ENCODE measurements around the gene SLC15A4. TPM values are rescaled to one million over a fixed set of nuclear protein-coding genes. Genes with fewer than 3 reads are reported as not detected.

Gene SLC15A4
- total and polyA plus RNA-seq, 5 donors from 2014 or later: 1.7 to 12.4 (median 3.1) TPM

- peaks cover 8 to 70% (median 50%) of the 10 kb centered on the region in 4 donors for H3K4me1 Mint-ChIP-seq
- no peak overlapping the region for H3K4me3 Mint-ChIP-seq
- Histone ChIP-seq H3K27ac (ENCODE audit: insufficient read depth, low read length, poor library complexity, severe bottlenecking) (no peak overlapping the region), H3K36me3 (ENCODE audit: control insufficient read depth, insufficient read depth, low read length) (peaks cover 18% of the 10 kb centered on the region), H3K4me1 (ENCODE audit: control insufficient read depth, insufficient read depth, low read length, poor library complexity, severe bottlenecking) (peaks cover 15% of the 10 kb centered on the region), H3K27me3 (ENCODE audit: control insufficient read depth, insufficient read depth, low read length) (no peaks in the 10 kb centered on the region), H3K4me3 (ENCODE audit: low read depth, low read length) (no peak overlapping the region), H3K9me3 (ENCODE audit: control insufficient read depth in 2 of 2, low read length in 2 of 2) (no peaks in the 10 kb centered on the region)
- no peak for DNase-seq
- no peaks in the 10 kb centered on the region for H3K9me3 Mint-ChIP-seq
- peaks cover 35% of the 10 kb centered on the region for H3K36me3 Mint-ChIP-seq
- H3K27ac Mint-ChIP-seq: no peak overlapping the region
- no peaks in the 10 kb centered on the region for H3K27me3 Mint-ChIP-seq
- ATAC-seq (ENCODE audit: low read depth in 2 of 2): no peak
Observed at GRCh38 chr12:128816643-128816920, 7.2 kb downstream of the SLC15A4 start.

GRCh38 chr12:128815779-128816642, 7.7 kb downstream of the SLC15A4 start:
- peaks cover 8 to 70% (median 49%) of the 10 kb centered on the region in 4 donors for H3K4me1 Mint-ChIP-seq
- H3K9me3 ChIP-seq (ENCODE audit: control insufficient read depth in 2 of 2, low read length in 2 of 2): no peaks in the 10 kb centered on the region
- no peak for DNase-seq
- H3K36me3 ChIP-seq (ENCODE audit: control insufficient read depth, insufficient read depth, low read length): peaks cover 18% of the 10 kb centered on the region
- peaks cover 15% of the 10 kb centered on the region for H3K4me1 ChIP-seq (ENCODE audit: control insufficient read depth, insufficient read depth, low read length, poor library complexity, severe bottlenecking)
- peaks cover 32% of the 10 kb centered on the region for H3K36me3 Mint-ChIP-seq
- peak overlapping the region in 1 of 3 donors; percentile 66 for H3K27ac Mint-ChIP-seq
- no peak overlapping the region for H3K27ac ChIP-seq (ENCODE audit: insufficient read depth, low read length, poor library complexity, severe bottlenecking)
- H3K27me3 ChIP-seq (ENCODE audit: control insufficient read depth, insufficient read depth, low read length): no peaks in the 10 kb centered on the region
- no peaks in the 10 kb centered on the region for H3K27me3 Mint-ChIP-seq
- no peaks in the 10 kb centered on the region for H3K9me3 Mint-ChIP-seq
- ATAC-seq (ENCODE audit: low read depth in 2 of 2): no peak
- peak overlapping the region in 1 of 4 donors; percentile 9 for H3K4me3 Mint-ChIP-seq
- no peak overlapping the region for H3K4me3 ChIP-seq (ENCODE audit: low read depth, low read length)

- no peak for DNase-seq
- H3K36me3 Mint-ChIP-seq: peaks cover 27% of the 10 kb centered on the region
Observed at GRCh38 chr12:128814411-128815261, 9.1 kb downstream of the SLC15A4 start.

GRCh38 chr12:128813883-128814282, 9.9 kb downstream of the SLC15A4 start:
- no peak for DNase-seq
- ATAC-seq (ENCODE audit: low read depth in 2 of 2): no peak
- Mint-ChIP-seq H3K27ac (no peak overlapping the region), H3K4me1 (peaks cover 8 to 68% (median 51%) of the 10 kb centered on the region in 4 donors), H3K9me3 (no peaks in the 10 kb centered on the region), H3K27me3 (no peaks in the 10 kb centered on the region), H3K36me3 (peaks cover 25% of the 10 kb centered on the region), H3K4me3 (no peak overlapping the region)
- Histone ChIP-seq H3K4me3 (ENCODE audit: low read depth, low read length) (no peak overlapping the region), H3K27ac (ENCODE audit: insufficient read depth, low read length, poor library complexity, severe bottlenecking) (no peak overlapping the region), H3K4me1 (ENCODE audit: control insufficient read depth, insufficient read depth, low read length, poor library complexity, severe bottlenecking) (peaks cover 10% of the 10 kb centered on the region), H3K27me3 (ENCODE audit: control insufficient read depth, insufficient read depth, low read length) (no peaks in the 10 kb centered on the region), H3K36me3 (ENCODE audit: control insufficient read depth, insufficient read depth, low read length) (peaks cover 17% of the 10 kb centered on the region), H3K9me3 (ENCODE audit: control insufficient read depth in 2 of 2, low read length in 2 of 2) (no peaks in the 10 kb centered on the region)

More at GRCh38 chr12:128814411-128815261, 9.1 kb downstream of the SLC15A4 start:
- Histone ChIP-seq H3K36me3 (ENCODE audit: control insufficient read depth, insufficient read depth, low read length) (peaks cover 16% of the 10 kb centered on the region), H3K9me3 (ENCODE audit: control insufficient read depth in 2 of 2, low read length in 2 of 2) (no peaks in the 10 kb centered on the region), H3K27me3 (ENCODE audit: control insufficient read depth, insufficient read depth, low read length) (no peaks in the 10 kb centered on the region), H3K4me1 (ENCODE audit: control insufficient read depth, insufficient read depth, low read length, poor library complexity, severe bottlenecking) (peaks cover 10% of the 10 kb centered on the region), H3K4me3 (ENCODE audit: low read depth, low read length) (no peak overlapping the region), H3K27ac (ENCODE audit: insufficient read depth, low read length, poor library complexity, severe bottlenecking) (no peak overlapping the region)
- no peak for ATAC-seq (ENCODE audit: low read depth in 2 of 2)
- H3K4me1 Mint-ChIP-seq: peaks cover 8 to 74% (median 53%) of the 10 kb centered on the region in 4 donors
- no peaks in the 10 kb centered on the region for H3K27me3 Mint-ChIP-seq
- peak overlapping the region in 1 of 3 donors; percentile 17 for H3K27ac Mint-ChIP-seq
- H3K4me3 Mint-ChIP-seq: no peak overlapping the region
- no peaks in the 10 kb centered on the region for H3K9me3 Mint-ChIP-seq

GRCh38 chr12:128813392-128813791, 10.4 kb downstream of the SLC15A4 start:
- no peaks in the 10 kb centered on the region for H3K9me3 Mint-ChIP-seq
- Histone ChIP-seq H3K4me3 (ENCODE audit: low read depth, low read length) (no peak overlapping the region), H3K27ac (ENCODE audit: insufficient read depth, low read length, poor library complexity, severe bottlenecking) (no peak overlapping the region), H3K4me1 (ENCODE audit: control insufficient read depth, insufficient read depth, low read length, poor library complexity, severe bottlenecking) (peaks cover 10% of the 10 kb centered on the region), H3K27me3 (ENCODE audit: control insufficient read depth, insufficient read depth, low read length) (no peaks in the 10 kb centered on the region), H3K9me3 (ENCODE audit: control insufficient read depth in 2 of 2, low read length in 2 of 2) (no peaks in the 10 kb centered on the region), H3K36me3 (ENCODE audit: control insufficient read depth, insufficient read depth, low read length) (peaks cover 22% of the 10 kb centered on the region)
- no peak overlapping the region for H3K27ac Mint-ChIP-seq
- ATAC-seq (ENCODE audit: low read depth in 2 of 2) (no peak), DNase-seq (no peak)
- no peak overlapping the region for H3K4me3 Mint-ChIP-seq
- H3K4me1 Mint-ChIP-seq: peaks cover 8 to 65% (median 50%) of the 10 kb centered on the region in 4 donors
- H3K27me3 Mint-ChIP-seq: no peaks in the 10 kb centered on the region
- H3K36me3 Mint-ChIP-seq: peaks cover 29% of the 10 kb centered on the region

GRCh38 chr12:128811806-128812205, 12.0 kb downstream of the SLC15A4 start:
- DNase-seq (peak in 1 of 3 donors; percentile 21), ATAC-seq (ENCODE audit: low read depth in 2 of 2) (no peak)
- H3K36me3 ChIP-seq (ENCODE audit: control insufficient read depth, insufficient read depth, low read length): peaks cover 30% of the 10 kb centered on the region
- H3K27ac ChIP-seq (ENCODE audit: insufficient read depth, low read length, poor library complexity, severe bottlenecking): no peak overlapping the region
- H3K4me3 ChIP-seq (ENCODE audit: low read depth, low read length): peak overlapping the region; percentile 57
- no peaks in the 10 kb centered on the region for H3K27me3 ChIP-seq (ENCODE audit: control insufficient read depth, insufficient read depth, low read length)
- Mint-ChIP-seq H3K27ac (peak overlapping the region; percentile 1 to 75 (median 73)), H3K9me3 (no peaks in the 10 kb centered on the region), H3K4me3 (peak overlapping the region in 3 of 4 donors; percentile 43 to 64 (median 57)), H3K4me1 (peaks cover 8 to 50% (median 39%) of the 10 kb centered on the region in 4 donors), H3K36me3 (peaks cover 37% of the 10 kb centered on the region), H3K27me3 (no peaks in the 10 kb centered on the region)
- no peaks in the 10 kb centered on the region for H3K9me3 ChIP-seq (ENCODE audit: control insufficient read depth in 2 of 2, low read length in 2 of 2)
- H3K4me1 ChIP-seq (ENCODE audit: control insufficient read depth, insufficient read depth, low read length, poor library complexity, severe bottlenecking): peaks cover 10% of the 10 kb centered on the region

GRCh38 chr12:128810182-128811127, 13.3 kb downstream of the SLC15A4 start:
- DNase-seq (peak in 1 of 3 donors; percentile 34), ATAC-seq (ENCODE audit: low read depth in 2 of 2) (peak in 1 of 2 donors; percentile 25)
- Histone ChIP-seq H3K27ac (ENCODE audit: insufficient read depth, low read length, poor library complexity, severe bottlenecking) (no peak overlapping the region), H3K27me3 (ENCODE audit: control insufficient read depth, insufficient read depth, low read length) (no peaks in the 10 kb centered on the region), H3K36me3 (ENCODE audit: control insufficient read depth, insufficient read depth, low read length) (peaks cover 30% of the 10 kb centered on the region), H3K4me1 (ENCODE audit: control insufficient read depth, insufficient read depth, low read length, poor library complexity, severe bottlenecking) (peaks cover 10% of the 10 kb centered on the region), H3K4me3 (ENCODE audit: low read depth, low read length) (peak overlapping the region; percentile 41), H3K9me3 (ENCODE audit: control insufficient read depth in 2 of 2, low read length in 2 of 2) (no peaks in the 10 kb centered on the region)
- no peaks in the 10 kb centered on the region for H3K27me3 Mint-ChIP-seq
- peak overlapping the region; percentile 33 to 86 (median 73) for H3K27ac Mint-ChIP-seq
- peaks cover 8 to 40% (median 31%) of the 10 kb centered on the region in 4 donors for H3K4me1 Mint-ChIP-seq
- H3K9me3 Mint-ChIP-seq: no peaks in the 10 kb centered on the region
- H3K4me3 Mint-ChIP-seq: peak overlapping the region in 2 of 4 donors; percentile 63 to 64
- H3K36me3 Mint-ChIP-seq: peaks cover 43% of the 10 kb centered on the region

Measured in CD4-positive, CD25-positive, alpha-beta regulatory T cell (primary cell).